ENCODE results near the gene LTBR. TPM values are rescaled to one million over a fixed set of nuclear protein-coding genes. Genes with fewer than 3 reads are reported as not detected.

The LTBR gene
- total RNA-seq, 1 donor from 2014 or later, result 16.4 TPM

DNA sequence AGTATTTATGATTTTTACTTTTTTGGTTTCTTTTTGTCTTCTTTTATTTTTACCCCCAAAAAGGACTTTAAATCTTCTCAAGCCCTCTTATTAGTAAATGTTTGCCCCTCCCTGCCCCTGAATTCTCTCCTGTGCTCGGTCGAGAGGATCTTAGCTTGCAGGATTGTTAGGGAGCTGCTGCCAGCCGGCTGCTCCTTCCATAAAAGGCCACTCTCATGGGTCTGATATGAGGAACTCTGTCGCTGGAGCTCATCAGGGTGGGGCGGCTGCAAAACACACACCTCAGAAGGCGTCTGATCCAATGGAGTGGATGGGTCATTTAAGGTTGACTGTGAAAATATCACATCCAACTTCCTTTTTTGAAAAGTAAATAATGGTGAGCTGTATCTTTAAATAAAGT lies 8.5 kb downstream of the LTBR start:
- H3K27ac Mint-ChIP-seq (ENCODE audit: unreplicated experiment), result no peak overlapping the region
- H3K4me1 Mint-ChIP-seq (ENCODE audit: unreplicated experiment), result peaks cover 6% of the 10 kb centered on the region
- H3K4me3 Mint-ChIP-seq (ENCODE audit: unreplicated experiment), result no peak overlapping the region
- TF ChIP-seq, protein P1, sequence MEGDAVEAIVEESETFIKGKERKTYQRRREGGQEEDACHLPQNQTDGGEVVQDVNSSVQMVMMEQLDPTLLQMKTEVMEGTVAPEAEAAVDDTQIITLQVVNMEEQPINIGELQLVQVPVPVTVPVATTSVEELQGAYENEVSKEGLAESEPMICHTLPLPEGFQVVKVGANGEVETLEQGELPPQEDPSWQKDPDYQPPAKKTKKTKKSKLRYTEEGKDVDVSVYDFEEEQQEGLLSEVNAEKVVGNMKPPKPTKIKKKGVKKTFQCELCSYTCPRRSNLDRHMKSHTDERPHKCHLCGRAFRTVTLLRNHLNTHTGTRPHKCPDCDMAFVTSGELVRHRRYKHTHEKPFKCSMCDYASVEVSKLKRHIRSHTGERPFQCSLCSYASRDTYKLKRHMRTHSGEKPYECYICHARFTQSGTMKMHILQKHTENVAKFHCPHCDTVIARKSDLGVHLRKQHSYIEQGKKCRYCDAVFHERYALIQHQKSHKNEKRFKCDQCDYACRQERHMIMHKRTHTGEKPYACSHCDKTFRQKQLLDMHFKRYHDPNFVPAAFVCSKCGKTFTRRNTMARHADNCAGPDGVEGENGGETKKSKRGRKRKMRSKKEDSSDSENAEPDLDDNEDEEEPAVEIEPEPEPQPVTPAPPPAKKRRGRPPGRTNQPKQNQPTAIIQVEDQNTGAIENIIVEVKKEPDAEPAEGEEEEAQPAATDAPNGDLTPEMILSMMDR (IDR thresholded peaks at IDR 0.05), result no peak
- H3K36me3 Mint-ChIP-seq (ENCODE audit: unreplicated experiment), result no peaks in the 10 kb centered on the region
- H3K27me3 Mint-ChIP-seq (ENCODE audit: unreplicated experiment), result peaks cover 2% of the 10 kb centered on the region
- no peak for DNase-seq (ENCODE audit: extremely low spot score, unreplicated experiment)
- no peaks in the 10 kb centered on the region for H3K9me3 Mint-ChIP-seq (ENCODE audit: unreplicated experiment)

DNA sequence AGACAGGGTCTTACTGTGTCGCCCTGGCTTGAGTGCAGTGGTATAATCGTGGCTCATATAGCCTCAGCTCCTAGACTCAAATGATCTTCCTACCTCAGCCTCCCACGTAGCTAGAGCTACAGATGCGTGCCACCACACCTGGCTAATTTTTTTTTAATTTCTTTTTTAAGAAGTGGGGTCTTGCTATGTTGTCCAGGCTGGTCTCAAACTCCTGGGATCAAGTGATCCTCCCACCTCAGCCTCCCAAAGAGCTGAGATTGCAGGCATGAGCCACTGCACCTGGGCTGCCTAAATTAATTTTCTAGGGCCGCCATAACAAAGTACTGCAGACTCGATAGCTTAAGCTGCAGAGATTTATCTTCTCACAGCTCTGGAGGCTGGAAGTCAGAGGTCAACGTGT lies 9.1 kb downstream of the LTBR start:
- Mint-ChIP-seq H3K9me3 (ENCODE audit: unreplicated experiment) (no peaks in the 10 kb centered on the region), H3K27ac (ENCODE audit: unreplicated experiment) (no peak overlapping the region)
- TF ChIP-seq, protein P1 (IDR thresholded peaks at IDR 0.05), result no peak

GRCh38 chr12:6394398-6394797 lies 10.4 kb downstream of the LTBR start:
- no peaks in the 10 kb centered on the region for H3K9me3 Mint-ChIP-seq (ENCODE audit: unreplicated experiment)
- no peak for DNase-seq (ENCODE audit: extremely low spot score, unreplicated experiment)
- H3K36me3 Mint-ChIP-seq (ENCODE audit: unreplicated experiment), result no peaks in the 10 kb centered on the region
- no peak overlapping the region for H3K27ac Mint-ChIP-seq (ENCODE audit: unreplicated experiment)
- TF ChIP-seq, protein P1 (IDR thresholded peaks at IDR 0.05), result no peak
- peaks cover 3% of the 10 kb centered on the region for H3K4me1 Mint-ChIP-seq (ENCODE audit: unreplicated experiment)
- H3K27me3 Mint-ChIP-seq (ENCODE audit: unreplicated experiment), result no peaks in the 10 kb centered on the region
- no peak overlapping the region for H3K4me3 Mint-ChIP-seq (ENCODE audit: unreplicated experiment)

More for the DNA sequence above, 9.1 kb downstream of the LTBR start:
- Mint-ChIP-seq H3K4me3 (ENCODE audit: unreplicated experiment) (no peak overlapping the region), H3K4me1 (ENCODE audit: unreplicated experiment) (peaks cover 3% of the 10 kb centered on the region), H3K27me3 (ENCODE audit: unreplicated experiment) (no peaks in the 10 kb centered on the region), H3K36me3 (ENCODE audit: unreplicated experiment) (no peaks in the 10 kb centered on the region)
- DNase-seq (ENCODE audit: extremely low spot score, unreplicated experiment), result no peak

DNA sequence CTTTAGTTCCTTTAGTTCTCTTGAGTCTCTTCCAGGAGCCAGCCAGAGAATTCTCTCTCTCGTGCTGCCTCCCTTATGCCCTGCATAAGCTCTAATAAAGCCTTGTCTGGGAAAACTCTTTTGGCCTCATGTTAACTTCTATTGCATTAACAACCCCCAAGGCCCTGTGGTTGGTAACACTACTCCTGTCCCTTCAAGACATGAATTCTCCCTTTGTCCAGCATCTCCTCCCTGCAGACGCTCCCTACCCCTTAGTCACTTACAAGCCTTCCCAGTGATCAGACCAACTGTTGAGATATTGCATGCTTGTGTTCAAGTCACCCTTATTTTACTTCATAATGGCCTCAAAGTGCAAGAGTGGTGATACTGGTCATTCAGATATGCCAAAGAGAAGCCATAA lies 12.1 kb downstream of the LTBR start:
- Mint-ChIP-seq H3K4me3 (ENCODE audit: unreplicated experiment) (no peak overlapping the region), H3K27ac (ENCODE audit: unreplicated experiment) (no peak overlapping the region), H3K4me1 (ENCODE audit: unreplicated experiment) (peaks cover 3% of the 10 kb centered on the region), H3K36me3 (ENCODE audit: unreplicated experiment) (no peaks in the 10 kb centered on the region), H3K27me3 (ENCODE audit: unreplicated experiment) (no peaks in the 10 kb centered on the region), H3K9me3 (ENCODE audit: unreplicated experiment) (no peaks in the 10 kb centered on the region)
- TF ChIP-seq, protein P1 (IDR thresholded peaks at IDR 0.05), result no peak
- no peak for DNase-seq (ENCODE audit: extremely low spot score, unreplicated experiment)

- no peaks in the 10 kb centered on the region for H3K36me3 Mint-ChIP-seq (ENCODE audit: unreplicated experiment)
- H3K9me3 Mint-ChIP-seq (ENCODE audit: unreplicated experiment), result no peaks in the 10 kb centered on the region
- DNase-seq (ENCODE audit: extremely low spot score, unreplicated experiment), result no peak
- TF ChIP-seq, protein P1 (IDR thresholded peaks at IDR 0.05), result no peak
- no peaks in the 10 kb centered on the region for H3K27me3 Mint-ChIP-seq (ENCODE audit: unreplicated experiment)
- no peaks in the 10 kb centered on the region for H3K4me1 Mint-ChIP-seq (ENCODE audit: unreplicated experiment)
- H3K27ac Mint-ChIP-seq (ENCODE audit: unreplicated experiment), result no peak overlapping the region
- H3K4me3 Mint-ChIP-seq (ENCODE audit: unreplicated experiment), result no peak overlapping the region
Observed at GRCh38 chr12:6399884-6400644, 16.1 kb downstream of the LTBR start.

Data from osteocyte (in vitro differentiated cells).